Activated CD4-positive, CD25-positive, alpha-beta regulatory T cell (primary cell): ENCODE measurements around the gene NOL12.
"Not testable (repeated sequence)": the region's sequence is repeated elsewhere in the genome, so short reads cannot be mapped to it uniquely, and the experiment has no call there.

Experiments used
- DNase-seq, 4 experiments: peaks; one replicate each; lab custom pipeline; 2025; lab: John Stamatoyannopoulos, UW

The NOL12 gene

DNA sequence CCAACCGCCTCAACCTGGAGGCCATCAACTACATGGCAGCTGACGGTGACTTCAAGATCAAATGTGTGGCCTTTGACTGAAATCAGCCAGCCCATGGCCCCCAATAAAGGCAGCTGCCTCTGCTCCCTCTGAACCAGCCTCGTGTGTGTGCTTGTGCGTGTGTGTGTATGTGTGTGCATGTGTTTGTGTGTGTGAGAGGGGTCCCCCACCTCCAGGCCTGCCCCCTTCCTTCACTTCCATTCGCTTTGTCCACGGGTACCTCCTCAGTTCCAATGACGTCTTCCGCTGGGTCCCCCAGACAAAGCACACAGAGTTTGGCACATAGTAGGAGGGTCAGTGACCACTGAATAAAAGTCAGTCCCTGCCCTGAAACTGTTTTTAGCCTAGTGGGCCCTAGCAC lies 6.5 kb upstream of the NOL12 start:
- no peak for DNase-seq

DNA sequence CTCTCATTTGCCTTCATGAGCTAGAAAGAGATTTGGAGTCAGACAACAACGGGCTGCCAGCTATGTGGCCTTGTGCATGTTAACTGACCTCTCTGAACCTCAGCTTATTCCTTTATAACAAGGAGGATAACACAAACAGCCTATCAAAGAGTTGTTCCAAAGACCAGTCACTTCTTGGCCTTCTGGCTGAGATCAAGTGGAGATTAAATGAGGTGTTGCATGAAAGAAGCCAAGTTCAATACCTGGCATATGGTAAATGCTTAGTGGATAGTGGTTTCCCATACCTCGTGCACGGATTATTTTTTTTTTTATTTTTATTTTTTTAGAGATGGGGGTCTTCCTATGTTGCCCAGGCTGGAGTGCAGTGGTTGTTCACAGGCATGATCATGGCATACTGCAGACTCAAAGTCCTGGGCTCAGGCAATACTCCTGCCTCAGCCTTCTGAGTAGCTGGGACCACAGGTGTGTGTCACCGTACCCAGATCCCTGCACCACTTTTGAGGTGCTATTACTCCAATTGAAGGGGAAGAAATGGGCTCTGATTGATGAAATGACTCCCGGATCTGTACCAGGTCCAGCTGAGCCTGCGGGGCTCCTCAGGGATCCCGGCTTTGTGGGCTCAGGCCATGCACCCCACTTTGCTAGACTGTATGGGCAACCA lies 5.8 kb upstream of the NOL12 start:
- no peak for DNase-seq

DNA sequence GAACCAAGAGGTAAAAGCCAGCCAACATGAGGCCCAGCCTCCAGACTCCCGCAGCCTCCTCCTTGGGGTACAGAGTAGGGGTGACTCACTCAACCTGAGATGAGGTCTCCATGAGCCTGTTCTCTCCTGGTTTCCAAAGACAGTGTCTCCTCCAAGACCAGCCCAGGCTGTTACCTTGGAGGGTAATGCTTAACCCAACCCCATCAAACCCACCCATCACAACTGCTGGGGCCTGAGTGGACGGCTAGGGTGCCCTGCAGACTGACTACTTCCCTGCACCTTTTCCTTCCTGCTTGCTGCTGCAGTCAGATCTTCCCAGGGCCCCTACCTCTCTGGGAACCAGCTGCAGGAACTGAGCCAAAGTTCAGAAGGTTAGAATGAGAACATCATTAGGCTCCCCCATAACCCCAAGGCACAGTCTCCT lies 5.1 kb upstream of the NOL12 start:
- no peak for DNase-seq

DNA sequence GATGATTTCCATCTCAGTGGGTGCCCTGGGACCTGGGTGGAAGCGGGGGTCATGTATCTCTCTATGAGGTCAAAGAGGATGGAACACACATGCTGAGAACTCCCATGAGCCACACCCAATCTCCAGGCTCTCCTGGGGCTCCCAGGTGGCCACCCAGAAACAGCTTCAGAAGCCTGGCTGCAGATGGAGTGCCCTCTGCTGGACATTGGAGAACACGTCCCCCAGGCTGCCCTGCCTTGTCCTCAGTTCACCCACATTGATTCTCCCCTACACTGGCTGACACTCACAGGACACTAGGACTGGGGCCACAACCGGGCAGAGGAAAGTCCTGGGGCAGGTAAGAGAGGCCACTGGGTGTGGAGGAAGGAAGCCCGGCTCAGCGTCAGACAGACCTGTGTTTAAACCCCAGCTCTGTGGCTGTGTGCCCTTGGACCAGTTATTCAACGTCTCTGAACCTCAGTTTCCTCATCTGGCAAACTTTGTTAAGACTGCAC lies 4.5 kb upstream of the NOL12 start:
- peak; percentile 36 to 58 (median 56) for DNase-seq

DNA sequence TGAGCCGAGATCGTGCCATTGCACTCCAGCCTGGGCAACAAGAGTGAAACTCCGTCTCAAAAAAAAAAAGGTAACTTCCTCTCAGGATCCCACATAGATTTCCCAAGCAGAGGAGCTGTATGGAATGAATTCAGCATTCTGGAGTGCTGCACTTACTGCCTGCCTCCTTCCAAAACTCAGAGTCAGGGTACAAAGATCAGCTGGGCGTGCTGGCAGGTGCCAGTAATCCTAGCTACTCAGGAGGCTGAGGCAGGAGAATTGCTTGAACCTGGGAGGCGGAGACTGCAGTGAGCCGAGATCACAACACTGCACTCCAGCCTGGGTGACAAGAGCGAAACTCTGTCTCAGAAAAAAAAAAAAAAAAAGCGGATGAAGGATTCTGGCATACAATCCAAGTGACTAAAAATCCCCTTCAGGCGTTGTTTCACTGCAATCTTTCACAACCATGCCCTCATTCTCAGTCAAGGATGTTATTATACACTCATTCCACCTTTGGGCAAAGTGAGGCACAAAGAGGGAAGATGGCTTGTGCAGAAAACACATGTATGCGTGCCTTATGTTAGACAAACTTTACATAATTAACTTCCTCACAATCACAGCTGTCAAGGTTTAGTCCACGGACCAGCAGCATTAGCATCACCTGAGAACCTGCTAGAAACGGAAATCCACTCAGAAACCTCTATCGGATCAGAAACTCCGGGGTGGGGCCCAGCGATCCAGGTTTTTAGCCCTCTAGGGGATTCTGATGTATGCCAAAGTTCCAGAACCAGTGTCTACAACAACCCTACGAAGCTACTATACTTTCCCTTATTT lies 1.1 kb upstream of the NOL12 start:
- DNase-seq, result no peak

DNA sequence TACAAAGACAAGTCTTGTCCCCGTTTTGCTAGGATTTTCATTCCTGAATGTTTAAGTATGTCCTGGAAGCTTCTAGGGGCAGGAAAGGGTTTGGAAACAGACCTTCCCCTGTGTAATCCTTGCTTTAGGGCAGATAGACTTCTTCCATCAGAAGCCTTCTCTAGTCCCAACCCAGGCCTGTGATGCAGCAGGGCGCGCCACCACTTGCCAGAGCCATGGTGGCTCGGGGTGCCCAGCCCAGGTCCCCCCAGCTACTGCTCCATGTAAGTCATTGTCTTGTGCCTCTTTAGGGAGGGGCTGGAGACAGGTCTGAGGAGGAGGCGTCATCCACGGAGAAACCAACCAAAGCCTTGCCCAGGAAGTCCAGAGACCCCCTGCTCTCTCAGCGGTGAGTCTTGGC lies 4.3 kb downstream of the NOL12 start:
- no peak for DNase-seq

DNA sequence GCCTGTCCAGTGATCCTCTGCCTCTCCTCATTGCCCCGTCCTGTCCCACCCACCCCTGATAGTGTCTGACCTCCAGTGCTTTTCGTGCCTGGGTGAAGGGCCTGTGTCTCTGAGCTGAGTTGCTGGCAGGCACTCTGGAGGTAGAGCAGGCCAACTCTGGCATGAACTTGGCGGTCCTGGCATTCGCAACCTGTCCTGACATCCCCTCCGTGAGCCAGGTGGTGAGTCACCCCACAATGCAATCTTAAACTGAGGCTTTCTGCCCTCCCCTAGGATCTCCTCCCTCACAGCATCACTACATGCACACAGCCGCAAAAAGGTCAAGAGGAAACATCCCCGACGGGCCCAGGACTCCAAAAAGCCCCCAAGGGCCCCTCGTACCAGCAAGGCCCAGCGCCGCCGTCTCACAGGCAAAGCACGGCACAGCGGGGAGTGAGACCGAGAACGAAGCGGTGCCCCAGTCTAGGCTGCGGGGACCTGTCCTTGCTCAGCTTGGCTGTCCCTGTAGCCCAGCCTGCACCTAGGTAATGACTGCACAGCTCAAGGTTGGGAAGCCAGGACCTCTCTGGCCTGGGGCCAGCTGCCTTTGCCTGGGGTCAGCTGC lies 4.9 kb downstream of the NOL12 start:
- no peak for DNase-seq

DNA sequence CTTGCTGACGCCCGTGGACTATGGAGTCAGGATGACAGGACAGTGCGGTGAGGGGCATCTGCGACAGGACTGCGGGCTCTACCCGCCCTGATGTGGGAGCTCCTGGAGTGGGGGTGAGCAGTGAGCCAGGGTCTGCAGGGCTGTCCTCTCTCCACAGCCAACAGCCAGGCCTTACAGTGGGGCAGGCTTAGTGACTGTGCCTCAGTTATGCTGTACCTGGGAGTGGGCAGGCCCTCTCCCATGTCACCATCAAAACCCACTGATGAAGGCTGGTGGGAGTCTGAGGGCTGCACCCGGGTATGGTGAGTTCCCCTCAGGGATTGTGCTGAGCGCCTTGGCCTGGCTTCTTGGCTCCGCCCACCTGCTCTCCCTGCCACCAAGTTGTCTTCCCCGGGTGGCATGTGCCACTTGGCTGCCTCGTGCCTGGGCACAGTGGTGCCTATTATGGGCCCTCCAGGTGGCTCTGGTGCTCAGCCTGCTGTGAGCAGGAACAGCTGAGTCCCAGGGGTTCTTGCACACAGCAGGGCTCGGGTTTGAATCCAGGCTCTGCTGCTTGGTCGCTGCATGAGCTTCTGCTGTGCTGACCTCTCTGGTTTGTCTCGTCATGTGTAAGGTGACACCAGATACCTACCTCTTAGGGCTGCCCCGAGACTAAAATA lies 6.6 kb downstream of the NOL12 start:
- DNase-seq, result no peak

DNA sequence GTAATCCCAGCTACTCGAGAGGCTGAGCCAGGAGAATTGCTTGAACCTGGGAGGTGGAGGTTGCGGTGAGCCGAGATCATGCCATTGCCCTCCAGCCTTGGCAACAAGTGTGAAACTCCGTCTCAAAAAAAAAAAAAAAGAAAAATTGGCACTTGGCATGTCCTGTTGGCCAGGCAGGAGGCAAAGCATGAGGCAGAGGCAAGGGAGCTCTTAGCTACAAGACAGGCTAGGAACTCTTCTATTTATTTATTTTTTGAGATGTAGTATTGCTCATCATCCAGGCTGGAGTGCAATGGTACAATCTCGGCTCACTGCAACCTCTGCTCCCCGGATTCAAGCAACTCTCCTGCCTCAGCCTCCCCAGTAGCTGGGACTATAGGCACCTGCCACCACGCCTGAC lies 8.0 kb downstream of the NOL12 start:
- not testable (repeated sequence) for DNase-seq

DNA sequence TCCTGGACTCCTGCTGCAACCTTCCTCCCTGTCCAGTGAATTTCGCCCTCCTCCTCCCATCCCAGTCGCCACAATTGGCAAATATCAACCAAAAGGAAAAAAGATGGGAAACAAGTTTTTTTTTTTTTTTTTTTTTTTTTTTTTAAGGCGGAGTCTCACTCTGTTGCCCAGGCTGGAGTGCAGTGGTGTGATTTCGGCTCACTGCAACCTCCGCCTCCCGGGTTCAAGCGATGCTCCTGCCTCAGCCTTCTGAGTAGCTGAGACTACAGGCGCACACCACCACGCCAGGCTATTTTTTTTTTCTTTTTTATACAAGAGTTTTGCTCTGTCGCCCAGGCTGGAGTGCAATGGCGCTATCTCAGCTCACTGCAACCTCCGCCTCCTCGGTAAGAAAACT lies 10.1 kb downstream of the NOL12 start:
- not testable (repeated sequence) for DNase-seq

DNA sequence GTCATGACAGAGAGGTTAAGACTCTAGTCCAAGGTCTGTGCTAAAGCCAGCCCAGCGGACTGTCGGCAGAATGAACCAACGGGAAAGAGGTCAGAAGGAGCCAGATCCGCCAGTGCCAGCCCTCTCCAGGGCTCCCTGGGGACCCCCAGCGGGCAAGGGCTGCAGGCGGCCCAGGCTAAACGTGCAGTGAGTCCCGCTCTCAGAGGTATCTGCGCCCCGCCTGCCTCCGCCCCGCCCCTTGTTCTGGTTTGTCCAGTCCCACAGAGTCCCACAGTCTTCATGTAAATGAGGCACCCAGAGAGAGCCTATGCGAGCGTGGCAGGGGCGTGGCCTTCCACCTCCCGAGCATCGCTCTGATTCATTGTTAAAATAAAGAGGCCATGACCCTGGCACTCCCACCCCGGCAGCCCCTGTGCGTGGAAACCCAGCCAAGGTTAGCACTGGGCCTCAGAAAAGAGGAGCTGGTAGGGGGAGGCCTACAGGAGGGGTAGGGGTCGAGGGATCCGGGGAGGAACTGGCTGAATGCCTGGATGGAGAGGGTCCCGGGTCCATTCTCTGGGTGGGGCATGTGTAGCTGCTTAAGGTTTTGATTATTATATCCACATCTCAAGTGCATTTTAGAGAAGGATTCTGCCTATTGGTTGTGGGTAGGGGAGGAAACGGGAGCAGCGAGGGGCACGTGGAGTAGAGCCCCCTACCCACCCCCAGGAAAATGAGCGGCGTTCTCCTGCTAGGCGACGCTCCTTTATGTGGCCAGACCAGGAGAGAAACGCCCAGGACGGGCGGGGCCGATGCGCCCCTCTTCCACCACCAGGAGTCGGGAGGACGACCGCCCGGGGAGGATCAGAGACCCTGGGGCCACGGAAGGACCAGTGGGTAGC lies 10.8 kb downstream of the NOL12 start, which contains the start of gene TRIOBP:
Gene TRIOBP, plus strand, starts transcription at position 392 of the 881 bp plus-strand sequence. CDS start 4,318 bp downstream, outside the sequence.
- DNase-seq, result peak; percentile 40 to 57 (median 43)

DNA sequence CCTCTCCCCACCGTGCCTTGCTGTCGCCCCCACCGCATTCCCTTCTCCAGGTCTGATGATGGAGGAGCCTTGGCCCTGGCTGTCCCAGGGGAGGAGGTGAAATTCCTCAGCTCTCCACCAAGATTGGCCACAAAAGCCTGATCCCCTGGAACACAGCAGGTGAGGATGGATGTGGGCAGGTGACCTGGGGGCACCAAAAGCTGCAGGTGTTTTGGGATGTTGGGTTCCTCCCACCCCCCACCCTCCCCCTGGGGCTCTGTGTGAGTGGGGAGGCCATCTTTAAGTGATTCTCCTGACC lies 11.3 kb downstream of the NOL12 start:
- no peak for DNase-seq

DNA sequence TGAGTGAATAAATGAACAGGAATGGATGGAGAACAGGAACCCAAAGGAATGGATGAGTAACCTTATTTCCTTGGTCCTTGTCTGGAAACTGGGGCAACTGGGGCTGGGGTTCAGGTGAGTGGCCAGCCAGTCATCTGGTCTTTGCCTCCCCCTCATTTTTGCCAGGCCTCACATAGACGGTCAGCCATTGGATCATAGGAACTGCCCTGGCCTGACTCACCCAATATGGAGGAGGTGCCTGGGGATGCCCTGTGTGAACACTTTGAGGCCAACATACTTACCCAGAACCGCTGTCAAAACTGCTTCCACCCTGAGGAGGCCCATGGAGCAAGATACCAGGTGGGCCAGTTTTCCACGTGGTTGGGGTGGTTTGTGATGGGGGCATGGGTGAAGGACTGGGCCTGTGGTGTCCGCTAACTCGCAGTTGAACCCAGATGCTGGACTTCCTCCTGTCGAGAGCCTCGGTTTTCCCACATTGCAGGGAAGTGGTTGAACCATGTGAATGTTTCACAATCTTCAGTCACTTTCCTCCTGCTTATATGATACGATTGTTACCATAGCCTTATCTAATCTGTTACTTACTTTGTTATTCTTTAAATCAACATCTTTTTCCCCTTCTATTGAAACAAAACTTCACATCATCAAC lies 15.1 kb downstream of the NOL12 start:
- DNase-seq, result no peak

DNA sequence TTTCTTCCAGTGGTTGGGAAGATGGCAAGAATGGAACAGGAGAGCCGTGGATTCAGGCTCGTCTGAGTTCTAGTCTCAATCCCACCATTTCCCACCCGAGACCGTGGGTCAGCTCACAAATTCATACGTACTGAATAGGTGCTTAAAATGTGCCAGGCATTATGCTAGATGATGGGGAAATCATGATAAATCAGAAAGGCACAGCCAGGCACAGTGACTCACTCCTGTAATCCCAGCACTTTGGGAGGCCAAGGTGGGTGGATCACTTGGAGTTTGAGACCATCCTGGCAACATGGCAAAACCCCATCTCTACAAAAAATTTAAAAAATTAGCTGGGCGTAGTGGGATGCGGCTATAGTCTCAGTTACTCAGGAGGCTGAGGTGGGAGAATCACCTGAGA lies 17.8 kb downstream of the NOL12 start:
- DNase-seq, result no peak

DNA sequence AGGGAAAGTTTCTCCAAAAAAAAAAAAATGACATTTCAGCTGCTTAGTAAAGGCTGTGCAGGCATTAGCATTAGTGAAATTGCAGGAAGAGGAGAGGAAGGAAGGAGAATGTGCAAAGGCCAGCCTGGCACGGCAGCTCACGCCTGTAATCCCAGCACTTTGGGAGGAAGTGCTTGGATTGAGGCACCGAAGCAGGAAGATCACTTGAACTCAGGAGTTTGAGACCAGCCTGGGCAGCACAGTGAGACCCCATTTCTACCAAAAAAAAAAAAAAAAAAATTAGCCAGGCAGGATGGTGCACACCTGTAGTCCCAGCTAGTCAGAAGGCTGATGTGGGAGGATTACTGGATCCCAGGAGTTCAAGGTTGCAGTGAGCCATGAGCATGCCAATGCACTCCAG lies 18.5 kb downstream of the NOL12 start:
- DNase-seq, result no peak

DNA sequence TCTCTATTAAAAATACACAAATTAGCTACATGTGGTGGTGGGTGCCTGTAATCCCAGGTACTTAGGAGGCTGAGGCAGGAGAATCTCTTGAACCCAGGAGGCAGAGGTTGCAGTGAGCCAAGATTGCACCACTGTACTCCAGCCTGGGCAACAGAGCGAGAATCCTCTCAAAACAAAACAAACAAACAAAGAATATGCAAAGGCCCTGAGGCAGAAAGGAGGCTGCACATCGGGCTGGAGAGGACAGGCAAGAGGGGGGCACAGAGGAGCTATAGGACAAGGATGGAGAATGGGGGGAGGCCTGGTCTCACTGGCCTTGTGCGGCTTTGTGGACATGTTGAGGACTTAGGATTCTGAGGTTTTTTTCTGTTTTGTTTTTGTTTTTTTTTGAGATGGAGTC lies 19.1 kb downstream of the NOL12 start:
- no peak for DNase-seq

DNA sequence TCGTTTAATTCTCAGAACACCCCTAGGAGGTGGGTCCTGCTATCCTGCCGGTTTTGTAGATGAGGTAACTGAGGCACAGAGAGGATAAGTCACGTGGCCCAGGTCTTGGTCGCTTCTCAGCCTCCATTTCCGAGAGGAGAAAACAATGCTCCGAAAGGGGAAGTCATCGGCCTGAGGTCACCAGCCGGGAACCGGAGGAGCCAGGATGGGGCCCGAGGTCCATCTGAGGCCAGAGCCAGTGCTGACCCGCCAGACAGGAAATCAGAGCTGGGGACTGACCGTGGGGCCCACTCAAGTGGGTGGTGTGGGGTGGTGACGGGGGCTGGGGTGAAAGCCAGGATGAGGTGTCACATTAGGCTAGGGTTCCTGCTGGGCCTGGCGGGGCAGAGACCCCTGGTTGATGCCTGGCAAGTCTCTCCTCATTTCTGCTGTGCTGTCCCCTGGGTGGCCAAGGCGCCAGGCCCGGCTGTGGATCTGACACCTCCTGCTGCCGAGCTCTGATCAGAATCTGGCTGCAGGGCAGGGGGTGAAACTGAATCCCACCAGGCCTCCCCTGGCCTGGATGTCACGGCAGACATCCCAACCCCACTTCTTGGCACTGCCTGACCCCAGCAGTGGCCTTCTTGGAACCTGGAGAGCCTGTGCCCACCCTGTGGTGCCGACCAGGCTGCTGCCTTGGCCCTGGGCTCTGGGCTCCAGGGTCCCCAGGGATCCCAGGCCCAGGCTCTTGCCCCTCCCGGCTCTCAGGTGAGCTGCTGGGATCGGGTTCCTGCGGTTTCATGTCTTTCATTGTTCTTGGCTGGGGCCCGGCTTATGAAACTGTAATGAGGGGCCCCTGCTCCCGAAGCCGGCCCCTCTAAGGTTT lies 22.7 kb downstream of the NOL12 start:
- DNase-seq, result no peak

DNA sequence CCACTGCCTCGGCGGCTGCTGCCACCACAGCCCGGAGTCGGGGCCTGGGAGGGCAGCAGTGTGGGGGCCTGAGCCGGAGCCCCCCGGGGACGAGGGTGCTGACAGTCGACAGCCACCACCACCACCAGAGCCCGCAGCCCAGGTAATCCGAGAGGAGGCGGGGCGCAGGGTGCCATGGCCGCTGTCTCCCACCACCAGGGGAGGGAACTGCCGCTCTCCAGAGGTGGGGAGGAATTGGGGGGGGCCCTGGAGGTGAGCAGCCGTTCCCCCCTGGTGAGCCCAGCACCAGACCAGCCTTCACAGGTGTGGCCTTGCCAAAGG lies 23.3 kb downstream of the NOL12 start:
- DNase-seq, result no peak

DNA sequence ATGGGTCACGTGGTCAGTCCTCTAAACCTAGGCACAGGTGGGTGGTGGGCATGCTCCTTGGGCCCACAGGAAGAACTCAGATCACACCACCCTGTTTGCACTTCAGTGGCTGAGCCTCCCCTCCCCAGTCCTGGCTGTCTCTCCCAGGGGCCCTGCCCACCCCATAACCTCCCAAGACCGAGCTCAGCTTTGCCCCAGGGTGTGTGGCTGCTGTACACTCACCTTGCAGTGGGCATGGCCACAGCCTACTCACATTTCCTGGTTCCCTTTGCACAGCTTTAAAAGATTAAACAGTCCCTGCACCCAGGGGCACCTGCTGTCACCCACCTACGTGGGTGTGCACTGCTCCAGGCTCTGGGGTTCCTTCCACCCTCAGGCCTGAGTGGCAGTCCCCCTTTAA lies 24.5 kb downstream of the NOL12 start:
- no peak for DNase-seq

DNA sequence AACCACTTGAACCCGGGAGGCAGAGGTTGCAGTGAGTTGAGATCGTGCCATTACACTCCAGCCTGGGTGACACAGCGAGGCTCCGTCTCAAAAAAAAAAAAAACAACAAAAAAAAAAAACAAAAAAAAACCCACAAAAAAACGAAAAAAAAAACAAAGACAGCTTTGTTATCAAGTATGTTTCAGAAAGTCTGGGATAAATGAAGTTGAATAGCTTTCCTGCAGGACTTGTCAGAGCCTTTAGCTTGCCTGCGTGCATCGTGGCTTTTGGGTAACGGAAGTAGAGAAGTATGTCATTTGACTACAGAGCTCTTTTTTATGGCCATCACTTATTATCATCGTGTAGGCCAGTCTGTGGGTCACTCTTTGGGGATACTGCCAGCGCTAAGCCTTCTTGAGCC lies 25.3 kb downstream of the NOL12 start:
- DNase-seq, result no peak
